HL-60/S4 treated with phorbol 12-myristate 13-acetate at 8.2 ng/mL for 4 days and 3 days (cell line): ENCODE results near the gene PNMT.
"Not testable (repeated sequence)": the region's sequence is repeated elsewhere in the genome, so short reads cannot be mapped to it uniquely, and the experiment has no call there.

Experiments used
- in situ Hi-C: fragments of 300-500 bp; cut with MboI; formaldehyde crosslinking; loops from 2 replicates; pipeline ENCODE4 v1.15.0; 2022; ENCODE audit warnings: low sequenced_read_pairs

PNMT gene

GRCh38 chr17:39687101-39687545, 18.9 kb downstream of the PNMT start:
- in situ Hi-C loops = no loop called here

DNA sequence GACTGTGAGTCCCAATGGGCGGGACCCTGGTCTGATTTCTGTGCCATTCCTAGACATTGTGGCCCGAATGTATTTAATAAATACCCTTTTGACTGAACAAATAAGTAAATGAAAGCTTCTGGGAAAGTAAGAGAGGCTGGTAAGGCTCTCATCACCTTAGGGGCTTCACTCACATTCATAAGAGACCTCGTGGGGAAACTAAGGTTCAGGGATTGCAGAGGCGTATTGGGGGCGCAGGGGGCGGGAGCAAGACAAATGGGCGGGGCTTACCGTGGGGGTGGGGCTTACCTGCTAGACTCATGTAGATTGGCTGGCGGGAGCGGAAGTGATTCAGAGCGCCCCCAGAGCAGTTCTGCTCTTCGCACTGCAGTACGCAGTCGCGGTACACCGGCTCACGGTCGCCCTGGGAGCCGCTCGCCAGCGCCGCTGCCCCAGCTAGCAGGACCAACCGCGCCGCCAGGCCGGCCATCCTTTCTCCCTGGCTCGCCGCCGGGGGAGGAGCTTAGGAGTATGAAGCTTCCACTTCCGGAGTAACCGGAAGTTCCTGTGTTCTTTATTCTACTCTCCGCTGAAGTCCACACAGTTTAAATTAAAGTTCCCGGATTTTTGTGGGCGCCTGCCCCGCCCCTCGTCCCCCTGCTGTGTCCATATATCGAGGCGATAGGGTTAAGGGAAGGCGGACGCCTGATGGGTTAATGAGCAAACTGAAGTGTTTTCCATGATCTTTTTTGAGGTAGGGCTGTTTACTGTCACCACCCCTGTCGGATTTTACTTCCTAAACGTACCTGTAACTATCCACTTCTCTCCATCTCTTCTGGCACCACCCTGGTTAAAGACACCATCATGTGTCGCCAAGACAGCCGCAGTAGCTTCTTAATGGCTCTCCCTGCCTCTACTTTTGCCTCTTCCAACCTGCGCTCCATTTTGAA, 19.6 kb downstream of the PNMT start, which contains the start of gene PGAP3:
PGAP3 (minus strand) TSS at position 512 of the 929 bp plus-strand sequence; CDS start at position 469, 43 bp downstream.
- in situ Hi-C loops = no loop called here

DNA sequence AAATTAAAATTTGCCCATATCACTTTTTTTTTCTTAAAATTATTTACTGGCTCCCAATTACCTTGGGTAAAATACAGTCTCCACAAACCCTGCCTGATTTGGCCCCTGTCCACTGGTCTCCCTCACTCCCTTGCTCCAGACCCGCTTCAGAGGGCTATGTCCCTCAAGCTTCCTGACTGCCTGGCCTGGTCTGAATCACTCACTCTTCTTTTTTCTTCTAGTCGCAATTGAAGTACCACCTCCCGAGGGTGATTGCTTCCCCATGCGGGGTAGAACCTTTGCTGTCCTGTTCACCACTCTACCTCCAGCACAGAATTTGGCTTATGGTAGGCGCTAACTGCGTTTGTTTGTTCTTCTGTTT, 20.2 kb downstream of the PNMT start:
- in situ Hi-C loops = no loop called here

DNA sequence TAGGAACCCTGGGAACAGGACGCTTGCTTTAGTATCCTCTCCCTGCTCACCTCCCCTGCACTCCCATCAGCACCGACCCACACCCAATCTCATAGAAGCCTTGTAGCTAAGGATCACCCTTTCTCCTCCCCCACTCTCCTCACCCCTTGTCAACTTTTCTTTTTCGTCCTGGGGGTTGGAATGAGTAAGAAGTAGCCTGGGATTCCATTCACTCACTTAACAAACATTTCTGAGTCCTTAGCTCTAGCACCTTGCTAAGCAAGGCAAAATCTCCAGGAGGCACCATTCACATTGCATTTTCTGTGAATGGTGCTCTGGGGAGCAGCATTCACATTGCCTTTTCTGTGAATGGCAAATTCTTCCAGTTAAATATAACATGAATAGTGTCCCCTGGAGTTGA, 20.7 kb downstream of the PNMT start:
- in situ Hi-C loops = no loop called here

DNA sequence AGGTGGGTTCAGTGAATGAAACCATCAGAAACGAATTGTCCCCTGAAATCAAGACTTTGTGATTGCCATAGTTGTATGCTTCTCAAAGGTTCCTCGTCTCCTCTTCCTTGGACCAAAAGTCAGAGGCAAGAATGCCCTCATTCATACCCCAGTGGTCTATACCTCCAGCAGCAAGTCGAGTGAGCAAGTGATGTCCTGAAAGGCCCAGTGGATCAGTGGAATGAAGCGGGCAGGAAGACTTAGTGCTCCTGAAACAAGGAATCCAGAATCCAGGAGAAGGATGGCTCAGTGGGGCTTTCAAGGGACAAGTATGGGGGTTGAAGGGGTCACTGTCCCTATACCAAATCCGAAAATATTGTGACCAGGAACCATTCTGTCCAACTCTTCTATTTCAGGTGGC, 26.3 kb downstream of the PNMT start:
- in situ Hi-C loops = no loop called here

DNA sequence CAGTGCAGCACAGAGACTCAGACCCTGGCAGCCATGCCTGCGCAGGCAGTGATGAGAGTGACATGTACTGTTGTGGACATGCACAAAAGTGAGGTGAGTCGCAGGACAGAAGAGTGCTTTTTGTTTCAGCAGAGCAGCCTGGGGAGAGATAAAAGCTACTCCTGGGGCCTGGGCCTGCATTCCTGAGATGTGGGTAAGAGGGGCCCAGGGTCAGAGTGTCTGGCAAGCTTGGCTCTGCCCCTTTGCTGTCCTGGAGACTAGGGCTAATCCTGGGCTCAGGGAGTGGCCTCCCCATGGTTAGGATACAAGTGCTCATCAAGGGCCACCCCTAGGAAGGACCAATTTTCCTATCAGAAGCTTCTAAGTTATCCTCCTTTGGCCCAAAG, 26.8 kb downstream of the PNMT start:
- in situ Hi-C loops = no loop called here

DNA sequence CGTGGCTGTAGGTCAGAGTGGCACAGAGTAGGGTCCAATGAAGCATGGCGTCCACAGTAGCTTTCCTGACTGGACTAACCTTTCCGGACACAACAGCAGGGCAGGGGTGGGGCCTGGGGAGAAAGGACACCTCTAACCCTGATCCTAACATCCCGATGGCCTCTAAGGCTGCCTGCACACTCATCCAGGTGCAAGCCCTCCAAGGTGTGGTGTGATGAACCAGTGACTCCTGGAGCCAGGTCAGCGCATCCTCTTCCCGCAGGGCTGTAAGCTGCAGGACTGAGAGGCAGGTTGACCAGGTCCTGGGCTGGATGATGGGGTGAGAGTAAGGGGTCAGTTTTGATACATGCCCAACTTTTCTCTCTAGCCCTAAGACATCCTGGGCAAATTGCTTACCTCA, 28.5 kb downstream of the PNMT start:
- in situ Hi-C loops = no loop called here

DNA sequence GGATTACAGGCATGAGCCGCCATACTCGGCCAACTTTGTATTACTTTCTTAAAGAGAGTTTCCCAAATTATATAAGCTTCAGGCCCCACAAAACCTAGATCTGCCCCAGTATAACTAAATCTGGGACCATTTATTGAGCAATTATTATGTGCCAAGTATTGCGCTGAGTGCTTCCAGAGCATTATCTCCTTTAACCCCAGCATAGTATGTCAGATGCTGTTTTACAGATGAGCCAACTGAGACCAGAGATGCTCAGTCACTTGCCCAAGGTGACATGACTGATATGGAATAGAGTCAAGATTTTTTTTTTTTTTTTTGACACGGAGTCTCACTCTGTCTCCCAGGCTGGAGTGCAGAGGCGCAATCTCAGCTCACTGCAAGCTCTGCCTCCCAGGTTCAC, 29.7 kb downstream of the PNMT start:
- in situ Hi-C loops = no loop called here

- in situ Hi-C loops = not testable (repeated sequence)
These were observed 31.0 kb downstream of the PNMT start for GRCh38 chr17:39699157-39699817.

DNA sequence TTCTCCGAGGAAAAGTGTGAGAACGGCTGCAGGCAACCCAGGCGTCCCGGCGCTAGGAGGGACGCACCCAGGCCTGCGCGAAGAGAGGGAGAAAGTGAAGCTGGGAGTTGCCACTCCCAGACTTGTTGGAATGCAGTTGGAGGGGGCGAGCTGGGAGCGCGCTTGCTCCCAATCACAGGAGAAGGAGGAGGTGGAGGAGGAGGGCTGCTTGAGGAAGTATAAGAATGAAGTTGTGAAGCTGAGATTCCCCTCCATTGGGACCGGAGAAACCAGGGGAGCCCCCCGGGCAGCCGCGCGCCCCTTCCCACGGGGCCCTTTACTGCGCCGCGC, 31.5 kb downstream of the PNMT start, which contains the start of gene ERBB2:
ERBB2 (plus strand) TSS at position 247 of the 330 bp plus-strand sequence. CDS start 175 bp downstream, outside the sequence.
- in situ Hi-C loops = no loop called here

DNA sequence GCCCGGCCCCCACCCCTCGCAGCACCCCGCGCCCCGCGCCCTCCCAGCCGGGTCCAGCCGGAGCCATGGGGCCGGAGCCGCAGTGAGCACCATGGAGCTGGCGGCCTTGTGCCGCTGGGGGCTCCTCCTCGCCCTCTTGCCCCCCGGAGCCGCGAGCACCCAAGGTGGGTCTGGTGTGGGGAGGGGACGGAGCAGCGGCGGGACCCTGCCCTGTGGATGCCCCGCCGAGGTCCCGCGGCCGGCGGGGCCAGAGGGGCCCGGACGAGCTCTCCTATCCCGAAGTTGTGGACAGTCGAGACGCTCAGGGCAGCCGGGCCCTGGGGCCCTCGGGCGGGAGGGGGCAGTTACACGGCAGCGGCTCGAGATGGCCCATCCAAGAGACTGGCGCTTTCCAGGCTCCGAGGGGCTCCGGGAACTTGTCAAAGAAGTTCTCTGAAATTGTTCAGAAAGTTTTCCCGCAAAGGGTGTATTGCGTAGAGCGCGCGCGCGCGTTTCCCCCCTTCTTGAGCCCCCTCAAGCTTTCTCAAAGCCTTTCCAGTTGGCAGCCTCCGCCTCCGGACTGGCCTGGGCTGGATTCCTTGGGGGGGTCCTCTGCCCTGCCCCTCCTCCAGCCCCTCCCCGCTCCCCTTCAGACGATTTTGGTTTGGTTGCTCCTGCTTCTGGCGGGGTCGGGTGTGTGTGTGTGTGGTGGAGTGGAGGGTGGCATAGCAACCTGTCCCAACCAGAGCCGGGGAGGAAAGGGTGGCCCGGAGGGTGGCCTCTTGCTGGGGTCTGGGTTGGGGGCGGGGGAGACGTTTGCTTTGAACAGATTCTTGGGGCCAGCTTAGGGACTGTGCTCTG, 32.1 kb downstream of the PNMT start:
- in situ Hi-C loops = no loop called here

DNA sequence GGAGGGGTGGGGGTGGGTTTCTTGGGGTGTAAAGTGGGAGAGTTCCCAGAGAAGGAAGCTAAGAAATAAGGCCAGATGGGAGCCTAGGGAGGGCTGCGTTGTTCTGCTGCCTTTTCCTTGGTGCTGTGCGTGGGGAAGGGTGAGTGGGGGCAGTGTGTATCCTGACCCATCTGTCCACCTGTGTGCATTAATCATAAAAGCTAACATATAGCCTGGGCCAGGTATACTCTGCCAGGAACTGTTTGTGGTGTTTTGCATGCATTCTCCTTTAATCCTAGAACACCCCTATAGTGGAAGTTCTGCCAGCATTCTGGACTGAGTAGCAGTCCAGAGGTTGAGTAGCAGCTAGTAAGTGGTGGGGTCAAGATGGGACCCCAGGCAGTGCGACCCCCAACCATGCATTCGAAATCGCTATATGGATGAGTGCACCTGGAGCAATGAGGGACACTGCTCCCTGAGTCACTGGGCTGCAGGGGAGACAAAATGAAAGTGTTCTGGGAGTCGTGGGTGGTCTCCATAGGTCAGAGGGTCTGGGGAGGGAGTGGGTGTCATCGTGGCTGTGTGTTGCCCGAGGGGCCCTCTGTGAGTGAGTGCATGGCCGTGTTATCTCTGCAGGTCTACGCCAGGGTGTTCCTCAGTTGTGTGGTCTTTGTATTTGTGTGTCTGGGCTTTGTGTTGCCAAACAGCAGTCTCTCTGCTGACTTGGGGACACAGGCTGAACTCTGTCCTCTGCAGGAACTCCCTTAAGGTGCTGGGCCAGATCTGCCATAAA, 32.9 kb downstream of the PNMT start:
- in situ Hi-C loops = no loop called here

GRCh38 chr17:39701784-39702422, 33.6 kb downstream of the PNMT start:
- in situ Hi-C loops = no loop called here

DNA sequence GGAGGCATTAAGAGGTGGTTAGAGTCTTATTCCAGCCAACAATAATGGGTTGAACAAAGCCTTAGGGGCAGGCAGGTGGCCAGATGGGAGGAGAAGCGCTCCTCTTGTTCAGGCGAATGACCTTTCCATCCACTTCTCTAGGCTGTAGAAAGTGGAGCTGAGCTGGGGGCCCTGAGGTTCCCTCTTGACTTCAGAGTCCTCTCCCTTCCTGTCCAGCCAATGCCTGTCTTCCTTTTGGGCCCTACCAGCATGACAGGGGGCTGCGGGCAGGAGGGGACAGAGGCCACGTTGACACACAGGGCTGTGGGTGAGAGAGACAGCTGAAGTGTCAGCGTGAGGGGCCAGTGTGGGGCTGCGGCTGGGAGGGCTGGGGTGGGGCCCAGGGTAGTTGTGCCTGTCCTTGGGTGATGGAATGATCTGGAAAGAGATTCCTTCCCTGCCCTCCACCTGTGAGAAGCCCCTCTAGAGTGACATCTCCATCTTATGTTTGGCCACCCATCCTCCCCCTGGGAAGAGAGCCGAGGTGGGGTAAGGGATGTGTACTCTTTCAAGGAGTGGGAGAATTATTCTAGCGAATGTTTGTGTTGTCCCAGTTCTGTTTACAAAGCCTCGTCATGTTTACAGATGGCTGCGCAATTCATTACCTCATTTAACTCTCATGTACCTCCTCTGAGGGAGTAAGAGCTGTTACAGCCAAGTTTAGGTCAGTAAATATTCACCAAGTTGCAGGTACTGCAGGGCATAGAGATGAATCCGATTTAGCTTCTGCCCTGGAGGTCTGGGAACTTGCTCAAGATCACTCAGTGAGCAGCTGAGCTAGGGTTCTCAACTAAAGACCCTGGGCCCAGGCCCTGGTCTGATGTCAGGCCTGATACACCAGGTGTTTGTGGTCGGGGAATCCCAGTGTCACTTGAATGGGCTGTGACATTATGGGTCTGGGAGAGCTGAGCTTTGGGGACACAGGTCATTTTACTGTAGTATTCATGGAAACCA, 34.9 kb downstream of the PNMT start:
- in situ Hi-C loops = no loop called here

- in situ Hi-C loops = no loop called here
These were observed 35.7 kb downstream of the PNMT start for GRCh38 chr17:39703913-39704312.

DNA sequence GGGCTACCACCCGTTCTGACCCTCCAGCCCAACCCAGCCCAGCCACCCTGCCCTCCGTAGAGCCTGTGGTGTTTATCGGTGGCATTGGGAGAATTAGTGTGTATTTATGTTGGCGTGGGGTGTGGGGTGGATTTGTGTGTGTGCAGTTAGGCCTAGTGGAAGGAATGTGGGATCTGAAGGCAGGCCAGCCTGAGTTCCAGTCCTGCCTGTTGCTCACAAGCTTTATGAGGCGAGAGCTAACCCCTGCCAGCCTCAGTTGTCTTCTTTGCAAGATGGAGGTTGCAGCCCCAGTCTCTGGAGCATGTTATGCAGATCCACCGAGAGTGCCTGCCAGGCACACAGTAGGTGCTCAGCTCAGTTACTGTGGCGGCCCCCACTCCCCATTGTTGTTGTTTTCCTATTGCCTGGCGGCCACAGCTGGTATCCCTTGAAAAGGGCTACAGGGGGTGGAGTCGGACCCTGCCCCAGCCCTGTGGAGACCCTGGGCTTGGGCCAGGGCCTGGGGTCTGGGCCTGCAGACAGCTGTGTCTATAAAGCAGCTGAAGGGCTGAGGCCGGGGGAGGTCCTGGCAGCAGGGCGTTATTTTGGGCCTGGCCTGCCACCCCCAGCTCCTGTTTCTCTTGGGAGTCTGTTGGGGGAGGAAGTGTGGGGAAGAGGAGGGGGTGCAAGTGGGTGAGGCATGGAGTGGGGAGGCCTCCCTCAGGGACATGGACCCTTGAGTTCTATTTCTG, 36.7 kb downstream of the PNMT start:
- in situ Hi-C loops = no loop called here

GRCh38 chr17:39705786-39706348, 37.6 kb downstream of the PNMT start:
- in situ Hi-C loops = no loop called here

DNA sequence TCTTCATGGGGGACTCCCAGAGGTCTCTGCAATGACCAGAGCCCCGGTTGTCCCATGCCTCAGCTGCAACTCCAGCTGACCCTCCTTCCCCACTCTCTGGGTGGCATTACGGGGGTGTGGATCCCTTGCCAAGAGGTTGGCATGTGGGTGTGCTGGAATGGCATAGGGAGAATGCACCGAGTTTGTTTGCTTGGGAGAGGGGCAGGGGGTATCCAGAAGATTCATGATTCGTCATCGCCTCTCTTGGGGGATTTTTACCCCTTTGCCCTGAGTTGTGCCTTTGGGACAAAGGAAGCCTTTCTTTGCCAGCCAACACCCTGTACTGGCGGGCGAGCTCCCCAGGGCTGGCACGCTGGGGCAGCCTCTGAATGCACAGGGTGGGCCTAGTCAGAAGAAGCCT, 38.1 kb downstream of the PNMT start:
- in situ Hi-C loops = no loop called here
